GM18499 (cell line): ENCODE data around the gene ZNF593OS.

Experiments
- ATAC-seq: cut with Tn5 transposase; IDR thresholded peaks from one replicate; pipeline ENCODE4 v1.9.1; 2021; ENCODE audit warnings: moderate number of reproducible peaks; ENCODE audit not compliant: insufficient read depth, unreplicated experiment

ZNF593OS gene

DNA sequence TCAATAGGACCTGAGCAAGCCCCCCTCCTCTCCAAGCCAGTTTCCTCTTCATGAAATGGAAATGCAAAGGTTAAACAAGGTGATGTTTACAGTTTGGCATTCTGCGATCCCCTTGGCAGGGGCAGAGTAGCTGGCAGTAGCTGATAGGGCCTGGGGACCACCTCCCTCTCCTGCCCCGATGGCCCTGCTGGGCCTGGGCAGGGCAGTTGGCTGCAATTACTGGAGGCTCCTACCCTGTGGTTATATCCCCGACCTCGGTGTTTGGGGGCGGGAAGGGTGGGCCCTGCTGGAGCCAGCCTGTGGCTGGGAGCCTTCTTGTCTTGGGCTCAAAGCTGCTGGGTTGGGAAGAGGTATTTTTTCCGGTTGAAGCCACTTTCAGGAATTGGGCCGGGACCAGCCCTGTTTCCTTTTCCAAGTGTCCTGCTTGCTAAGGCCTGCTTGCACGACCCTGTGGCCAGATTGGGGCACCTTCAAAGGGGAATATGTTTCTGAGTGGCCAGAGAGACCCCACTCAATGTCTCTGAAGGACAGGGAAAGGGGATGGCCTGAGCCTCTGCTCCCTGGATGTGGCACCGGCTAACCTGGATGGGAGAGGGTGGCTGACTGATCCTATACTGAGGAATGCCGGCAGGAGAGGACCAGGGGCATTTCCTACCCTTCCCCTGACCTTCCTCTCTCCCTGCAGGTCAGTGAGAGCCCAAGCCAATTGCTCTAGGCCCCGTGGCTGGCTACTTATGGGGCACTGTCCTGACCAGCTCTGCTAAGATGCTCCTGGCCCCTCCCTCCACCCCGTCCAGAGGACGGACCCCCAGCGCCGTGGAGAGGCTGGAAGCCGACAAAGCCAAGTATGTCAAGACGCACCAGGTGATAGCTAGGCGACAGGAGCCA is 10.9 kb downstream of the ZNF593OS start:
- ATAC-seq, result no peak

DNA sequence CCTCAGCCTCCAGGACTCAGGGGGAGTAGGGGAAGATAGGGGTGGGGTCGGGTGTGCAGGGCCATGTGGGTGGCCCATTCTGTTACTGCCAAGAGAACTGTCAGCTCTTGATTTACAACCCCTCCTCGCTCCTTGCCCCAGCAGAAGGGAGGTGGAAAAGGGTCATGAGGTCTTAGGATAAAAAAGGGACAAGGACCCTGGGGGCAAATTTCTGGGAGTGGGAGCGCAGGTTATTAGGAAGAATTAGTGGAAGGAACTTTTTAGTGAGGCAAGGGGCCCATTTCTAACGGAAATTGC is 11.9 kb downstream of the ZNF593OS start:
- ATAC-seq, result no peak

DNA sequence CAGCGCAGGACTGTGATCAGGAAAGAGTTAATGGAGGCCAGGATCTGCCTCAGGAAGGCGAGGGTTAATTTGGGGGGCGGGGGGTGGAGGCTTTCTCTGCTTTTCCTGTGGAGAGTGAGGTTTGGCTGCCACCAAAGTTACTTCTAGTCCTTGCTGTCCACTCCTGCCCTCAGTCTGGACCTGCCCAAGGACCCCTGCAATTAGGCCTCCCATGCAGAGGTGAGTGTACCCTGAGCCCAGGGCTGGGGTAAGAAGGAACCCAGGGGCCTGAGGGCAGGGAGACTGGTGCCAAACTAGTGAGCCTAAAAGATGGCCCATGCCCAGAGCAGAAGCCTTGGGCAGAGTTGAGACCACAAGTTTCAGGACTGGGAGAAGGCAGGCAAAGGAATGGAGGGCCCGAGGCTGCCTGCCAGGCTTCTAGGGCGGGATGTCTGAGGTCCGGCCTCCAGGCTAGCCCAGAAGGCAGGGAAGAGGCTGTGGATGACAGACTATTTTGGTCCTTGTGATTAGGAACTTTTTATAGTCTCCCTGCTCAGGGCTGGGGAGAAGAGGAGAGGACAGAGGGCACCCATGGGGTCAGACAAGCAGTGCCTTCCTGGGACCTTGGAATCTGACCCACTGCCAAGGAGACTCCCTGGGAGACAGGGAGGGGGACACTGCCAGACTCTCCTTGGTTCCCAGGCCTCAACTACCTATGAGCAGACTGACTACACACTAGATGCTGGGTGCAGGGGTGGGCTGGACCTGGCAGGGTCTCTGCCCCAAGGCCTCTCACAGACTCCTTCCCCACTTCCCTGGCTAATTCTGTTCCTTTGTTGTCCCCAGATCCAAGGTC is 12.5 kb downstream of the ZNF593OS start, which contains the start of gene FAM110D:
Gene FAM110D, plus strand, starts transcription at position 172 of the 835 bp plus-strand sequence. CDS start 2,213 bp downstream, outside the sequence.
- ATAC-seq, result no peak

DNA sequence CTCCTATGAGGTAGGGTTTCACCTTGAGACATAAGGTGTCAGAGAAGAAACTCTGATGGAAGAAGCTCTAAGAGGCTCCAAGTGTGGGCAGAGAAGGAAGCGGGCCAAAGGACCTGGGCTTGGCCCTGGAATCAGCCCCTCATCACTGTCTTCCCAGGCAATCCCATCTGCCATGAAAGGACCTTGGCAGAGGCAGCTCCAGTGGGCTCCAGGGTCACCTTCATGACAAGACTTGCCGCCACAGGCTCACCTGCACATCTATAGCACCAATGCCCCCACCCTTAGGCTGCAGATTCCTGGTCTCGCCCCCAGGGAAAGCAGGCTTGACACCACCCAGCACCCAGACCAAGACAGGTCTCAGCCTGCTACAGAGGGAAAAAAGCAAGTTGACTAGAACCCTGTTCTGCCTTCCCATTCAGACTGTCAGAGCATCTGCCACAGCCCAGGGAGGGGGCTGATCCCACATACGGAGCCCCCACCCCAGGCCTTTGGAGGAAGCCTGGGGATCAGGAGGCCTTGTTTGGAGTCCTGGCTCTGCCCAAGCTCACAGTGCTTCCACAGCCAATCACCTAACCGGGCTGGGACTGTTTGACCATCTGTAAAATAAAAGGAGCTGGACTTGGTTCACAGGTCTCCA is 13.2 kb downstream of the ZNF593OS start:
- no peak for ATAC-seq

GRCh38 chr1:26156285-26157038 is 15.2 kb downstream of the ZNF593OS start:
- ATAC-seq, result no peak

DNA sequence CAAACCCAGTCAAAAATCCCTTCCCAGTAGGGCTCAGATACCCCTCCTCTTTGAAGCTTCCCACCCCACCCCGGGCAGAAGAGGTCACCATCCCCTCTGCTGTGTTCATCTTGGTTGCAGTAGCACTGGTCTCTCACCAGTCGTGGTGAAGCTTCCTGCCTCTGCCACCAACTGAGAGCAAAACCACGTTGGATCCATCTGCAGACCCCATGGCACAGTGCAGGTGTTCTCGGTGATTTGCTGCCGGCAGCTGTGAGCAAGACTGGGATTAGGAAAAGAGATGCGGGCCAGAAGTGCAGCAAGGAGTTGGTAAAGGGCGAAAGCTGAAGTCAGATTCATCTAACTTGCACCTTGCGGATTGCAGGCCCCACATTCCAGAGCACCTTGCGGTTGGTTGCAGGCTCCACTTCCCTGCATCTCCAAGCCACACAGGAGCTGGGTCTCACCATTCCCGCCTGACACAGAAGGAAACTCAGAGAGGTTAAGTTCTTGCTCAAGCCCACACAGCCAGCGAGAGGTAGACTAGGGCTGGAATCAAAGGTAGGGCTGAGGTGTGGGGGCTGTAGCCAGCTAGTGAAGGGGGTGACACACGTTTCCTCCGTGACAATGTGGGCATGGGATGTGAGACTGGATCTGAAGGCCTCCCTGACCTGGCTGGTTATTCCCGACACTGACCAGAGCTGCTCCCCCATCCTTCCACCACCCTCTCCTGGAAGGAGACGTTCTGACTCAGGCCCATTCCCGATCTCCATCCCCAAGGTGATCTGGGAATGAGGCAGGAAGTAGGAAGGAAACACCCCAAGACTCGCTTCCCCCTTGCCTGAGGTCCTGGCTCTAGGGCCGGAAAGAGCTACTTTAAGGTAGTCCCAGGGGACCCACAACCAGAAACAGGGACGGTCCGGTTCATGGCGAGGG is 16.0 kb downstream of the ZNF593OS start:
- no peak for ATAC-seq

DNA sequence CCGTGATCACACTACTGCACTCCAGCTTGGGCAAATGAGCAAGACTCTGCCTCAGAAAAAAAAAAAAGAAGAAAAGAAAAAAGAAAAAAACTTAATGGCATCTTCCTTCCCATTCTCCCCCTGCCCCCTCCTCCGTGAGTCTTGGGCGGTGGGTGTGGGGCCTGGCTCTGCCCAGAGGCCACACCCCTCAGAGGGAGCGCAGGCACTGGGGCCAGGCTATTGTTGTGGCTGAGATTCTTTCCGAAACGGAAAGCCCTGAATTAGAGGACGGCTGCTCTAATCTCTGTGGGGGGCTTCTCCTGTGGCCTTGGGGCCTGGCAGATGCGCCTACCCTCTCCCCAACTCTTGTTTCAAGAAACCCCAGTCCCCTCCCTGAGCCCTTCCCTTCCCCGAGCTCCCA is 16.9 kb downstream of the ZNF593OS start:
- ATAC-seq, result no peak

- ATAC-seq, result no peak
Observed at GRCh38 chr1:26153966-26154532, 17.6 kb downstream of the ZNF593OS start.

- no peak for ATAC-seq
Observed at GRCh38 chr1:26148887-26149286, 22.7 kb downstream of the ZNF593OS start.

DNA sequence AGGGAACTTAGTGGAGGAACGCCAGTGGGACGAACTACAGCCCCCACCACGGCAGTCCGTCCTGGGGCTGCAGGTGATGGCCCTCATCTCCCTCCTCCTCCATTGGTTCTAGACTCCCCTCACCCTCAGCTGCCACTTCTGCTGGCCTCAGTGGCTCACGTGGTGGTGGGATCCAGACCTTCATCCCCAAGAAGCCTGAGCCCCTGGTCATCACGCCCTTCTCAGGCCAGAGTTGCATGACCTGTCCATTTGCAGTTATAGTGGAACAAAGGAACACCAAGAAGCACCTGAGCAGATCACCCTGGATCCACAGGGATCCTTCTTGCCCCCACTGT is 25.7 kb downstream of the ZNF593OS start:
- no peak for ATAC-seq

- ATAC-seq, result no peak
Observed at GRCh38 chr1:26145041-26145959, 26.3 kb downstream of the ZNF593OS start.

GRCh38 chr1:26142159-26142558 is 29.5 kb downstream of the ZNF593OS start:
- ATAC-seq, result no peak

- no peak for ATAC-seq
Observed at GRCh38 chr1:26138974-26139558, 32.6 kb downstream of the ZNF593OS start.

GRCh38 chr1:26134466-26134865 is 37.2 kb downstream of the ZNF593OS start:
- ATAC-seq, result no peak

DNA sequence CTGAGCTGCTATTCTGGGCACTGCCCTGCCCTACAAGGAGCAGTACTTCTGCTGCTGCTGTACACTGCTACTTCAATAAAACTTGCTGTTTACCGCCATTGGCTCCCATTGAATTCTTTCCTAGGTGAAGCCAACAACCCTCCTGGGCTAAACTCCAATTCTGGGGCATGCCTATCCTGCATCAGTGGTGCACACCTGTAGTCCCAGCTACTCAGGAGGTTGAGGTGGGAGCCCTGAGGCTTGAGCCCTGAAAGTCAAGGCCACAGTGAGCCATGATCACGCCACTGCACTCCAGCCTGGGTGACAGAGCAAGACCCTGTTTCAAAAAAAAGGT is 38.8 kb downstream of the ZNF593OS start:
- no peak for ATAC-seq

- no peak for ATAC-seq
Observed at GRCh38 chr1:26132128-26132833, 39.4 kb downstream of the ZNF593OS start.

DNA sequence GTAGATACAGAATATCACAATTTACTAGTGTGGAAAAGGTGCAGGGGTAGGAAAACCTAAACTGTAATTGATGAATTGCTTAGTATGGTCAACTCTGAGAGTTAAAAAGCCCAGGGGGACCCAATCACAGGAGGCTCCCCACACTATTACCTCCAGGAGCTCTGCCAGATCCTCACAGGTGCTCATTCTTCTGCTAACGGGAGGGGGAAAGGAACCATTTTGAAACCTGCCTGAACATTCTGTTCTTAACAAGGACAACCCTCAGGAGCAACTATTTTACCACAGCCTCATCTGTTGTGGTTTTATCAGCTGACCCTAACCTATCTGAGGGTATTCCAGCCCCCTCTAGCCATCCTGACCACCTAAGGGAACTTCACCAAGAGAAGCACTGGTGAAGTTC is 40.9 kb downstream of the ZNF593OS start:
- no peak for ATAC-seq
